Right atrium auricular region (tissue), 2 donors: ENCODE measurements around the gene PPT2. TPM values are rescaled to one million over a fixed set of nuclear protein-coding genes. Genes with fewer than 3 reads are reported as not detected.

ENCODE experiments used
- DNase-seq: peaks from one replicate; pipeline ENCODE4 v3.0.0-alpha.2; 2019; ENCODE audit warnings: low spot score
- H3K27ac ChIP-seq, 2 donors: fragments of 200-600 bp; sonication (generic); 1 replicate in 1 of 2; 2 replicates in 1 of 2; pipeline ENCODE4 v1.5.1; 2016 to 2019
- H3K27me3 ChIP-seq, 2 donors: fragments of 200-600 bp; sonication (generic); one replicate each; pipeline versions ENCODE4 v1.5.1 to v1.6.0; 2017 to 2019
- H3K36me3 ChIP-seq: fragments of 200-600 bp; sonication (generic); one replicate; pipeline ENCODE4 v1.5.1; 2016
- H3K4me1 ChIP-seq, 2 donors: fragments of 200-600 bp; sonication (generic); one replicate each; pipeline versions ENCODE4 v1.5.1 to v1.6.0; 2017 to 2019
- H3K4me3 ChIP-seq, 2 donors: fragments of 200-600 bp; sonication (generic); 1 replicate in 1 of 2; 2 replicates in 1 of 2; pipeline ENCODE4 v1.5.1; 2017 to 2019; ENCODE audit warnings: mild to moderate bottlenecking in 1 of 2, moderate library complexity in 1 of 2
- H3K9me3 ChIP-seq, 2 donors: fragments of 200-600 bp; sonication (generic); one replicate each; pipeline ENCODE4 v1.5.1; 2019
- CTCF ChIP-seq, 2 donors: fragments of 200-600 bp; sonication (generic); IDR thresholded peaks; one replicate each; pipeline ENCODE4 v1.5.1; 2019; ENCODE audit warnings: antibody characterized with exemption in 2 of 2
- total RNA-seq, 2 donors: library from RNA; depleted of rRNA; stranded (reverse); fragments of >200 nt; gene quantifications; one replicate each; pipeline ENCODE4 v1.1.0, GENCODE V29; 2016

Gene PPT2
- total RNA-seq, 2 donors from 2014 or later: 19.5 to 27.0 TPM

GRCh38 chr6:32109114-32109764, 44.7 kb upstream of the PPT2 start, which contains the start of gene TNXB:
TSS of gene TNXB (minus strand) at chr6:32109338. CDS start at chr6:32098198, 11,140 bp downstream.
- peak within 1 kb of the TSS; percentile 45 to 54 for H3K4me3 ChIP-seq
- peak; percentile 77 for DNase-seq
- peak within 1 kb of the TSS; percentile 83 to 89 for H3K27ac ChIP-seq

GRCh38 chr6:32109765-32110160, 44.2 kb upstream of the PPT2 start:
- peak overlapping the region; percentile 45 to 54 for H3K4me3 ChIP-seq
- peaks cover 0 to 98% of the 10 kb centered on the region in 2 donors for H3K4me1 ChIP-seq
- DNase-seq: no peak

More at GRCh38 chr6:32109114-32109764, 44.7 kb upstream of the PPT2 start, which contains the start of gene TNXB:
- Histone ChIP-seq H3K9me3 (no peaks in the 10 kb centered on the region), H3K36me3 (no peaks in the 10 kb centered on the region), H3K27me3 (no peaks in the 10 kb centered on the region), H3K4me1 (peaks cover 0 to 93% of the 10 kb centered on the region in 2 donors)
- TF ChIP-seq CTCF (IDR thresholded peaks at IDR 0.05): no peak

GRCh38 chr6:32110632-32111031, 43.3 kb upstream of the PPT2 start:
- no peak for TF ChIP-seq CTCF (IDR thresholded peaks at IDR 0.05)
- Histone ChIP-seq H3K27me3 (no peaks in the 10 kb centered on the region), H3K4me1 (peaks cover 0 to 97% of the 10 kb centered on the region in 2 donors), H3K36me3 (no peaks in the 10 kb centered on the region), H3K9me3 (no peaks in the 10 kb centered on the region), H3K27ac (peak overlapping the region; percentile 83 to 89), H3K4me3 (no peak overlapping the region)
- DNase-seq: no peak

More at GRCh38 chr6:32109765-32110160, 44.2 kb upstream of the PPT2 start:
- Histone ChIP-seq H3K27me3 (no peaks in the 10 kb centered on the region), H3K27ac (peak overlapping the region; percentile 83 to 89), H3K36me3 (no peaks in the 10 kb centered on the region), H3K9me3 (no peaks in the 10 kb centered on the region)
- no peak for TF ChIP-seq CTCF (IDR thresholded peaks at IDR 0.05)

- no peak for TF ChIP-seq CTCF (IDR thresholded peaks at IDR 0.05)
- H3K4me3 ChIP-seq: no peak overlapping the region
- peak; percentile 84 for DNase-seq
- H3K4me1 ChIP-seq: peaks cover 0 to 88% of the 10 kb centered on the region in 2 donors
- H3K36me3 ChIP-seq: peaks cover 3% of the 10 kb centered on the region
- no peaks in the 10 kb centered on the region for H3K27me3 ChIP-seq
- H3K9me3 ChIP-seq: no peaks in the 10 kb centered on the region
- H3K27ac ChIP-seq: peak overlapping the region; percentile 83 to 89
These were observed 42.4 kb upstream of the PPT2 start for GRCh38 chr6:32111424-32112066.

GRCh38 chr6:32112431-32112980, 41.4 kb upstream of the PPT2 start:
- no peak for DNase-seq
- Histone ChIP-seq H3K36me3 (peaks cover 13% of the 10 kb centered on the region), H3K27ac (peak overlapping the region; percentile 83 to 89), H3K4me1 (peaks cover 0 to 78% of the 10 kb centered on the region in 2 donors), H3K27me3 (no peaks in the 10 kb centered on the region), H3K4me3 (no peak overlapping the region), H3K9me3 (no peaks in the 10 kb centered on the region)
- no peak for TF ChIP-seq CTCF (IDR thresholded peaks at IDR 0.05)
